GM20000 (cell line): ENCODE results near the gene NUTF2.
A peak's percentile ranks its signal among the peaks of the same experiment; 100 is the strongest.

Experiments
- DNase-seq: peaks from one replicate; pipeline ENCODE4 v3.0.0; 2012; ENCODE audit warnings: low spot score
- TF ChIP-seq, protein P1 (sequence below): IDR thresholded peaks from 2 replicates; pipeline ENCODE4 v1.5.1; 2012; ENCODE audit warnings: mild to moderate bottlenecking, control low read depth; ENCODE audit errors: extremely low read depth, missing control alignments

The NUTF2 gene

GRCh38 chr16:67846320-67847063 lies at the start of gene NUTF2:
TSS of gene NUTF2 (plus strand) at chr16:67846933. CDS start at chr16:67865131, 18,198 bp downstream.
- DNase-seq: peak; percentile 98
- TF ChIP-seq, protein P1, sequence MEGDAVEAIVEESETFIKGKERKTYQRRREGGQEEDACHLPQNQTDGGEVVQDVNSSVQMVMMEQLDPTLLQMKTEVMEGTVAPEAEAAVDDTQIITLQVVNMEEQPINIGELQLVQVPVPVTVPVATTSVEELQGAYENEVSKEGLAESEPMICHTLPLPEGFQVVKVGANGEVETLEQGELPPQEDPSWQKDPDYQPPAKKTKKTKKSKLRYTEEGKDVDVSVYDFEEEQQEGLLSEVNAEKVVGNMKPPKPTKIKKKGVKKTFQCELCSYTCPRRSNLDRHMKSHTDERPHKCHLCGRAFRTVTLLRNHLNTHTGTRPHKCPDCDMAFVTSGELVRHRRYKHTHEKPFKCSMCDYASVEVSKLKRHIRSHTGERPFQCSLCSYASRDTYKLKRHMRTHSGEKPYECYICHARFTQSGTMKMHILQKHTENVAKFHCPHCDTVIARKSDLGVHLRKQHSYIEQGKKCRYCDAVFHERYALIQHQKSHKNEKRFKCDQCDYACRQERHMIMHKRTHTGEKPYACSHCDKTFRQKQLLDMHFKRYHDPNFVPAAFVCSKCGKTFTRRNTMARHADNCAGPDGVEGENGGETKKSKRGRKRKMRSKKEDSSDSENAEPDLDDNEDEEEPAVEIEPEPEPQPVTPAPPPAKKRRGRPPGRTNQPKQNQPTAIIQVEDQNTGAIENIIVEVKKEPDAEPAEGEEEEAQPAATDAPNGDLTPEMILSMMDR: no peak

GRCh38 chr16:67800338-67800926 lies 46.3 kb upstream of the NUTF2 start:
- no peak for DNase-seq
- TF ChIP-seq, protein P1: no peak

DNA sequence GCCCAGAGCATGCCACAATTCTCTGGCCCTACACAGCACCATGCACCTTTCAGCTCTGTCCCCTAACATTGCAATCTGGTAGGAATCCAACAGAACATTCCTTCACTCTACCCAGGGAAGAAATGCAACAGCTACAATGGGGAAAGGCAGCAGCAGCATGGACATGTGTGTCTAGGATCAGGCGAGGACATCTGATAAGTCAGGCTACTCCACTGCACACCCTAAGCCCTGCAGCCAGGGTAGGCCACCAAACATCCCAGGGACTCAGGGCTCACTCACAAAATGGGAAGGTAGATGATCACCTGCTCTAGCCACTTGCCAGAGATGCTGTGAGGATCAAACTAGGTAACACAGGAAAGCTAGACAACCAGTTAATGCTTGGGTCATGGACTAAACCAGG lies 45.5 kb upstream of the NUTF2 start:
- TF ChIP-seq, protein P1: no peak
- DNase-seq: no peak

DNA sequence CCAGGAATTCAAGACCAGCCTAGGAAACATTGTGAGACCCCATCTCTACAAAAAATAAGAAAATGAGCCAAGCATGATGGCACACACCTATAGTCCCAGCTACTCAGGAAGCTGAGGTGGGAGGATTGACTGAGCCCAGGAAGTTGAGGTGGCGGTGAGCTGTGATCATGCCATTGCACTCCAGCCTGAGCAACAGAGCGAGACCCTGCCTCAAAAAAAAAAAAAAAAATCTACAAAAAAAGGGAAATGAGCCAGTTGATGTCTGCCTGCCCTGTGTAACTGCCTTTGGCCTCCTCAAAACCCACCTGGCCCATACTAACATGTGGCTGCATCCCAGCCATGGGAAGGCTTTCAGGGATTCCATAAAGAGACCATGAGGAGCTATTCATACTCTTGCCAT lies 44.9 kb upstream of the NUTF2 start:
- TF ChIP-seq, protein P1: no peak
- no peak for DNase-seq

- peak; percentile 32 for DNase-seq
- TF ChIP-seq, protein P1: no peak
Measured at GRCh38 chr16:67803894-67804293, 42.8 kb upstream of the NUTF2 start.

DNA sequence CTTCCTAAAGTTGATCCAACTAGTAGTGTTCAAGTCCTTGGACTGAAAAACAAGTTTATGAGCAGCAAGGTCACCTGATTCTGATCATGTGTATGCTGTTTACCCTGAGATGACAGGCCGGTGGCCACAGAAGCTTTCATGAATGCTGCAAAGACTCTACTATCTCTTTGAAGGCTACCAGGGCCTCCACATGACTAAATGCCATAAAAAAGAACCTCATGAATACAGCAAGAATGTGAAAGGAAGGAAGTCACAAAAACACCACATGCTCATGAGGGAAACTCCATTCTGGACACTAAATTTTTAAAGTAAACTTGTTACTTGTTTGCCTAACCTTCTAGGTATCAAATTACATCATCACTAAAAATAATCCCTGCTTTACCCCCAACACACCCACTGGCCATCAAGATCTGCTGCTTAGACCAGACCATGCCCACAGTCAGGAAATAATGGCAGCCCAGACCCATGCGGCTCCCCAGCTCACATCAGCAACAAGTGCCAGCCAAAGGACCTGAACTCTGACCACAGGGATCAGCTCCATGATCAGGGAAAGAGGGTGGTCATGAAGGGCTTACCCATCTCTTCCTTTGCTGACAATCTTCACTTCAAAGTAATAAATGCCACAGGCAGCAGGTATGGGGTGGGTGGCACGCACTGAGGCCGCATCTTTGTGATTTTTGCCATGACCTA lies 41.7 kb upstream of the NUTF2 start:
- no peak for DNase-seq
- TF ChIP-seq, protein P1: no peak
